Astrocyte (in vitro differentiated cells and primary cell): ENCODE results near the gene SPNS2.

Experiments
- CTCF ChIP-seq: IDR thresholded peaks from 2 replicates; pipeline ENCODE4 v1.5.1; 2011; ENCODE audit warnings: low read depth, mild to moderate bottlenecking, inconsistent platforms, low read length, moderate library complexity; ENCODE audit not compliant: insufficient read depth
- EZH2 ChIP-seq: IDR thresholded peaks from 2 replicates; pipeline ENCODE4 v1.6.1; 2012; ENCODE audit warnings: mild to moderate bottlenecking, low read length, inconsistent platforms; ENCODE audit not compliant: insufficient read depth

GRCh38 chr17:4544135-4544950, 45.7 kb downstream of the SPNS2 start:
- no peak for TF ChIP-seq EZH2
- TF ChIP-seq CTCF = no peak
